Measurements from ENCODE around the gene ENO4.

ENO4 gene

GRCh38 chr10:116873134-116873533 lies 23.8 kb downstream of the ENO4 start:
- H3K79me1 ChIP-seq (ENCODE audit: low read length) = no peaks in the 10 kb centered on the region
- H3K9ac ChIP-seq (ENCODE audit: low read length) = no peak overlapping the region
- H3K23ac ChIP-seq (ENCODE audit: low read length) = no peak overlapping the region
- no peak overlapping the region for H2BK120ac ChIP-seq (ENCODE audit: low read depth, low read length)
- H2BK5ac ChIP-seq (ENCODE audit: low read length) = no peak overlapping the region
- H2BK15ac ChIP-seq (replicated peaks; ENCODE audit: low read depth) = no peak overlapping the region
- no peaks in the 10 kb centered on the region for H3K79me2 ChIP-seq (ENCODE audit: control insufficient read depth, insufficient read depth, low read length)
- H3K27ac ChIP-seq (ENCODE audit: low read depth, low read length) = no peak overlapping the region
- H3K4me1 ChIP-seq (ENCODE audit: control insufficient read depth, low read depth, low read length) = no peaks in the 10 kb centered on the region
- H3K18ac ChIP-seq (ENCODE audit: low read length) = no peak overlapping the region
- no peak overlapping the region for H3K56ac ChIP-seq (ENCODE audit: low read length)
- H4K5ac ChIP-seq (ENCODE audit: low read length) = no peak overlapping the region
- peak; percentile 46 for DNase-seq
- H2AK5ac ChIP-seq (ENCODE audit: low read length) = no peak overlapping the region
- H4K8ac ChIP-seq (ENCODE audit: low read depth, low read length) = no peak overlapping the region
- H3K4me3 ChIP-seq (ENCODE audit: low read length) = no peak overlapping the region
- no peaks in the 10 kb centered on the region for H3K27me3 ChIP-seq (ENCODE audit: insufficient read depth, low read length, poor library complexity)
- no CpG with 5 or more reads among the region's 2 CpGs for WGBS (ENCODE audit: extremely low coverage, insufficient coverage, low lambda C conversion rate)
- H3K4me2 ChIP-seq (ENCODE audit: low read length) = no peak overlapping the region
- no peaks in the 10 kb centered on the region for H3K36me3 ChIP-seq (ENCODE audit: control insufficient read depth, insufficient read depth, low read length)
- no peak overlapping the region for H3K4ac ChIP-seq (ENCODE audit: low read depth, low read length)

DNA sequence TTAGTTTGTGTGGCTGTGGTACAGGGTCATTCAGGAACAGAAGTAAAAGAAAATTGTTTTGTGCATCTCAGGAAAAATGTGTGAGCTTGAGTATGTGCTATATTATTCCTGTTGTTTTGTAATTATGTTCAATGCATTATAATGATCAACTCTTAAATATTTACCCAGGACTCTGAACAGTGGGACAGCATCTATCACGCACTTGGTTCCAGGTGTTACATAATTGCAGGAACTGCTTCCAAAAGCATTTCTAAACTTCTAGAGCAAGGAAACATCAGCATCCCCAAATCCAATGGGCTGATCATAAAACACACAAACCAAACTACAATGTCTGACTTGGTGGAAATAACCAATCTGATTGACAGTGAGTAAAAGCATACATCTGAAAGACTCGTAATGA lies 26.6 kb downstream of the ENO4 start:
- Histone ChIP-seq H4K8ac (ENCODE audit: low read depth, low read length) (no peak overlapping the region), H3K36me3 (ENCODE audit: control insufficient read depth, insufficient read depth, low read length) (no peaks in the 10 kb centered on the region), H3K27me3 (ENCODE audit: insufficient read depth, low read length, poor library complexity) (no peaks in the 10 kb centered on the region), H2BK5ac (ENCODE audit: low read length) (no peak overlapping the region), H3K18ac (ENCODE audit: low read length) (no peak overlapping the region), H2BK120ac (ENCODE audit: low read depth, low read length) (no peak overlapping the region), H3K4me3 (ENCODE audit: low read length) (no peak overlapping the region), H3K27ac (ENCODE audit: low read depth, low read length) (no peak overlapping the region), H3K23ac (ENCODE audit: low read length) (no peak overlapping the region), H2AK5ac (ENCODE audit: low read length) (no peak overlapping the region), H3K56ac (ENCODE audit: low read length) (no peak overlapping the region), H3K4me2 (ENCODE audit: low read length) (no peak overlapping the region), H4K5ac (ENCODE audit: low read length) (no peak overlapping the region), H3K79me1 (ENCODE audit: low read length) (no peaks in the 10 kb centered on the region), H3K4ac (ENCODE audit: low read depth, low read length) (no peak overlapping the region), H3K79me2 (ENCODE audit: control insufficient read depth, insufficient read depth, low read length) (no peaks in the 10 kb centered on the region), H3K4me1 (ENCODE audit: control insufficient read depth, low read depth, low read length) (no peaks in the 10 kb centered on the region), H3K9ac (ENCODE audit: low read length) (no peak overlapping the region), H2BK15ac (replicated peaks; ENCODE audit: low read depth) (no peak overlapping the region)
- DNase-seq = no peak
- no CpG with 5 or more reads among the region's 2 CpGs for WGBS (ENCODE audit: extremely low coverage, insufficient coverage, low lambda C conversion rate)

DNA sequence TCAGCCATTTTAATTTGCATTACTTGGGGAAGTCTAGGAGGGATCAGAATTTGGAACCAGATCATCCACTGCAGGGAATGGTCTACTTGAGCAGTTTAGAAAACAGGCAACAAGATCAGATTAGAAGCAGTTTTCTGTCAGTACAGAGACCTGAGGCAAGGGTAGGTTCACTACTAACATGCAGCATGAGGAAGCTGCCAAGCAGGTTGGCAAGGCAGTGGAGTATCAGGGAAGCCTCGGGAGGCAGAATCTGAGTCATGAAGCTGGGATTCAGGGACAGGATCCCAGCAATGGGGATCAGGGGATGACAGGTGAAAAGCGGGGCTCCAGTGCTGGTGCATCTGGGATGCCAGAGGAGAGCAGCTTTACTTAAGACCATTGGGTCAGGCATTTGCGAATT lies 28.1 kb downstream of the ENO4 start:
- H3K27ac ChIP-seq (ENCODE audit: low read depth, low read length) = no peak overlapping the region
- no peak overlapping the region for H3K4me2 ChIP-seq (ENCODE audit: low read length)
- no peak overlapping the region for H3K56ac ChIP-seq (ENCODE audit: low read length)
- no peaks in the 10 kb centered on the region for H3K27me3 ChIP-seq (ENCODE audit: insufficient read depth, low read length, poor library complexity)
- no peak for DNase-seq
- H3K79me1 ChIP-seq (ENCODE audit: low read length) = no peaks in the 10 kb centered on the region
- H3K4me3 ChIP-seq (ENCODE audit: low read length) = no peak overlapping the region
- no peaks in the 10 kb centered on the region for H3K4me1 ChIP-seq (ENCODE audit: control insufficient read depth, low read depth, low read length)
- no peak overlapping the region for H2BK15ac ChIP-seq (replicated peaks; ENCODE audit: low read depth)
- no peak overlapping the region for H4K8ac ChIP-seq (ENCODE audit: low read depth, low read length)
- H3K18ac ChIP-seq (ENCODE audit: low read length) = no peak overlapping the region
- WGBS (ENCODE audit: extremely low coverage, insufficient coverage, low lambda C conversion rate) = no CpG with 5 or more reads among the region's 3 CpGs
- H3K36me3 ChIP-seq (ENCODE audit: control insufficient read depth, insufficient read depth, low read length) = no peaks in the 10 kb centered on the region
- H2BK120ac ChIP-seq (ENCODE audit: low read depth, low read length) = no peak overlapping the region
- H3K9ac ChIP-seq (ENCODE audit: low read length) = no peak overlapping the region
- H3K23ac ChIP-seq (ENCODE audit: low read length) = no peak overlapping the region
- H3K79me2 ChIP-seq (ENCODE audit: control insufficient read depth, insufficient read depth, low read length) = no peaks in the 10 kb centered on the region
- H2AK5ac ChIP-seq (ENCODE audit: low read length) = no peak overlapping the region
- no peak overlapping the region for H2BK5ac ChIP-seq (ENCODE audit: low read length)
- H3K4ac ChIP-seq (ENCODE audit: low read depth, low read length) = no peak overlapping the region
- H4K5ac ChIP-seq (ENCODE audit: low read length) = no peak overlapping the region

DNA sequence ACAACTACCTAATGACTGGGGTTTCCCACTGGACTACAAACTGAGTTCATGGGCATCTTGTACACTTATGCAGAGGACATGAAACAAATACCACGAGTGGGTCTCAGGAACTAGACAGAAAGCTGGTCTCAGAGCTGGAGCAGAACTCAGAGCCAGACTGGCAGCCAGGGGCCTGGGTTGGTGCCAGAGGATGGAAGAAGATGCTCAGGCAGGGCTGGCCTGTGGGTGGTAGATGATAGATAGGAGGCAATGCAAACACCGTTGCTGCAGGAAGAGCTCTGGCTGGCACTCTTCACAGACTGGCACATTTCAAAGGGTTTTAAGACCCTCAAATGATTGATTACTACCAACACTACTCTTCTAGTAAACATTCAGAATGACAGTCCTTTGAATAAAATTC lies 28.8 kb downstream of the ENO4 start:
- H3K18ac ChIP-seq (ENCODE audit: low read length) = no peak overlapping the region

GRCh38 chr10:116879817-116880216 lies 30.5 kb downstream of the ENO4 start:
- Histone ChIP-seq H3K27me3 (ENCODE audit: insufficient read depth, low read length, poor library complexity) (no peaks in the 10 kb centered on the region), H2BK120ac (ENCODE audit: low read depth, low read length) (no peak overlapping the region), H3K18ac (ENCODE audit: low read length) (no peak overlapping the region), H3K4ac (ENCODE audit: low read depth, low read length) (no peak overlapping the region), H3K4me1 (ENCODE audit: control insufficient read depth, low read depth, low read length) (no peaks in the 10 kb centered on the region), H3K79me2 (ENCODE audit: control insufficient read depth, insufficient read depth, low read length) (no peaks in the 10 kb centered on the region), H3K23ac (ENCODE audit: low read length) (no peak overlapping the region), H4K8ac (ENCODE audit: low read depth, low read length) (no peak overlapping the region), H2BK5ac (ENCODE audit: low read length) (no peak overlapping the region), H4K5ac (ENCODE audit: low read length) (no peak overlapping the region), H3K4me2 (ENCODE audit: low read length) (no peak overlapping the region), H3K4me3 (ENCODE audit: low read length) (no peak overlapping the region), H3K9ac (ENCODE audit: low read length) (no peak overlapping the region), H3K36me3 (ENCODE audit: control insufficient read depth, insufficient read depth, low read length) (no peaks in the 10 kb centered on the region), H3K27ac (ENCODE audit: low read depth, low read length) (no peak overlapping the region), H2BK15ac (replicated peaks; ENCODE audit: low read depth) (no peak overlapping the region), H3K56ac (ENCODE audit: low read length) (no peak overlapping the region), H2AK5ac (ENCODE audit: low read length) (no peak overlapping the region), H3K79me1 (ENCODE audit: low read length) (no peaks in the 10 kb centered on the region)
- no peak for DNase-seq
- WGBS (ENCODE audit: extremely low coverage, insufficient coverage, low lambda C conversion rate) = no CpG with 5 or more reads among the region's 7 CpGs

More for the DNA sequence above, 28.8 kb downstream of the ENO4 start:
- no peak overlapping the region for H2BK5ac ChIP-seq (ENCODE audit: low read length)
- H3K27ac ChIP-seq (ENCODE audit: low read depth, low read length) = no peak overlapping the region
- H3K79me2 ChIP-seq (ENCODE audit: control insufficient read depth, insufficient read depth, low read length) = no peaks in the 10 kb centered on the region
- no peak overlapping the region for H4K8ac ChIP-seq (ENCODE audit: low read depth, low read length)
- DNase-seq = no peak
- no peak overlapping the region for H2BK120ac ChIP-seq (ENCODE audit: low read depth, low read length)
- H3K27me3 ChIP-seq (ENCODE audit: insufficient read depth, low read length, poor library complexity) = no peaks in the 10 kb centered on the region
- WGBS (ENCODE audit: extremely low coverage, insufficient coverage, low lambda C conversion rate) = no CpG with 5 or more reads among the region's 2 CpGs
- no peak overlapping the region for H2BK15ac ChIP-seq (replicated peaks; ENCODE audit: low read depth)
- no peaks in the 10 kb centered on the region for H3K36me3 ChIP-seq (ENCODE audit: control insufficient read depth, insufficient read depth, low read length)
- no peak overlapping the region for H4K5ac ChIP-seq (ENCODE audit: low read length)
- H3K4me1 ChIP-seq (ENCODE audit: control insufficient read depth, low read depth, low read length) = no peaks in the 10 kb centered on the region
- no peak overlapping the region for H3K4me3 ChIP-seq (ENCODE audit: low read length)
- no peaks in the 10 kb centered on the region for H3K79me1 ChIP-seq (ENCODE audit: low read length)
- H3K23ac ChIP-seq (ENCODE audit: low read length) = no peak overlapping the region
- H3K9ac ChIP-seq (ENCODE audit: low read length) = no peak overlapping the region
- no peak overlapping the region for H3K4ac ChIP-seq (ENCODE audit: low read depth, low read length)
- H3K4me2 ChIP-seq (ENCODE audit: low read length) = no peak overlapping the region
- H2AK5ac ChIP-seq (ENCODE audit: low read length) = no peak overlapping the region
- no peak overlapping the region for H3K56ac ChIP-seq (ENCODE audit: low read length)

DNA sequence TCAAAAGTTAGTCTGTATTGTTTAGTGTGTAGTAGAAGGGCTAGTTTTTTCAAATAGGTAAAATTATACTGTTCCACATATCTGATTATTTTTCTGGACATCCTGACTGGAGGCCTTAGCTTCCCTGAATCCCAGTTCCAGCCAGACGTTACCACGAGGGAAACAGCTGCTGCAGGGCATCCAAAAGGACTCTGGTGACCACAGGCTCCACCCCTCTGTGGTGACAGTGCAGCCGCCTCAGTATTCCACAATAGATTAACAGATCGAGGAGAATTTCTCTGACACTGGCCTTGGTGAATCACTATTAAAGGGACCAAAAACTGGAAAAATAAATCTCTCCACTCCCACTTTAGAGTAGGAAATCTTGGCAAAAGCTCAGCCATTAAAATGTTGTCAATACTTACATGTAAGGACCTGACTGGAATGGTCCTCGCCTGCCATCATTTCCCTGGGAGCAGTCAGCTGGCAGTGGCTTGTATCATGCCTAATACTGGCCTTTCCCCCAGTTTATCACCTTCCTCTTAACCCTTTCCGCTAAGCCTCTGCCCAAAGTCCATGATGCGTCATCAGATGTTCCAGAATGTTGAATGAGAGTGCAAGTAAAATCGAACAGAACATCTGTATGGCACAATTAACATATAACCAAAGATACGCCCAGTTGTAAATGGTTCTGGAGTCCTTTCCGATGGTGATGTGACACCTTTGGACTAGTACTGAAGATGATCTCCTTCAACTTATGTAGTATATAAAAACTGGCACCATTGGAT lies 31.6 kb downstream of the ENO4 start:
- no CpG with 5 or more reads among the region's 10 CpGs for WGBS (ENCODE audit: extremely low coverage, insufficient coverage, low lambda C conversion rate)
- no peaks in the 10 kb centered on the region for H3K4me1 ChIP-seq (ENCODE audit: control insufficient read depth, low read depth, low read length)
- H2BK120ac ChIP-seq (ENCODE audit: low read depth, low read length) = no peak overlapping the region

More for the DNA sequence above, 31.6 kb downstream of the ENO4 start:
- Histone ChIP-seq H4K8ac (ENCODE audit: low read depth, low read length) (no peak overlapping the region), H3K18ac (ENCODE audit: low read length) (no peak overlapping the region), H3K79me2 (ENCODE audit: control insufficient read depth, insufficient read depth, low read length) (no peaks in the 10 kb centered on the region), H3K79me1 (ENCODE audit: low read length) (no peaks in the 10 kb centered on the region), H4K5ac (ENCODE audit: low read length) (no peak overlapping the region), H3K36me3 (ENCODE audit: control insufficient read depth, insufficient read depth, low read length) (no peaks in the 10 kb centered on the region), H2AK5ac (ENCODE audit: low read length) (no peak overlapping the region), H3K9ac (ENCODE audit: low read length) (no peak overlapping the region), H3K27ac (ENCODE audit: low read depth, low read length) (no peak overlapping the region), H3K4ac (ENCODE audit: low read depth, low read length) (no peak overlapping the region), H3K56ac (ENCODE audit: low read length) (no peak overlapping the region), H3K23ac (ENCODE audit: low read length) (no peak overlapping the region), H3K4me3 (ENCODE audit: low read length) (no peak overlapping the region), H2BK5ac (ENCODE audit: low read length) (no peak overlapping the region), H3K27me3 (ENCODE audit: insufficient read depth, low read length, poor library complexity) (no peaks in the 10 kb centered on the region), H3K4me2 (ENCODE audit: low read length) (no peak overlapping the region), H2BK15ac (replicated peaks; ENCODE audit: low read depth) (no peak overlapping the region)
- DNase-seq = no peak
